ENCODE results near the gene TRIM9. TPM values are rescaled to one million over a fixed set of nuclear protein-coding genes. Genes with fewer than 3 reads are reported as not detected.

TRIM9 gene
- total RNA-seq, 1 experiment from 2014 or later = 0.44 TPM

DNA sequence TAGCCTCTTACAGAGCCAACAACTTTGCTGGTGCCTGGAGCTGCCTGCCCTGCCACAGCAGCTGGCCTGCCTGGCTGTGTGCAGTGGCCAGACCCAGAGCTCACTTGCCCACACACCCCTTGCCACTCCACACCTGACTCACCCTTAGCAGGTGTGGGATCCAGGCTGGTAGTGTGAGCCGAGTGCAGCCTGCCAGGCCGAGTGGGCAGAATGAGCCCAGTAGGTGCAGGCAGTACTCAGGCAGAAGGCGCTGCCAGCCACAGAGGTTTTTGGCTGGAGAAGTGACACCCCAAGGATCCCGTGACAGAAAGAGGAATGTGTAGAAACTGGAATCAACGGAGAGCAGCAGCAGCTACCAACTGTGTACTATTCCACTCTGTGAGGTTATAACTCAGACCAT, 120.8 kb downstream of the TRIM9 start:
- no TSS peak for BruUV-seq (replicated peaks)
- in situ Hi-C loops (cut with HindIII; ENCODE audit: low pct_unique_long_range_greater_than_20kb, low sequenced_read_pairs) (no loop called here), intact Hi-C loops (cut with micrococcal nuclease; ENCODE audit: unreplicated experiment) (no loop called here)
- Histone ChIP-seq H3K27ac (ENCODE audit: low read length) (no peak overlapping the region), H3K36me3 (ENCODE audit: control insufficient read depth, insufficient read depth, low read length) (no peaks in the 10 kb centered on the region), H3K4me3 (ENCODE audit: low read depth in 2 of 2, low read length in 2 of 2) (no peak overlapping the region), H3K4me1 (ENCODE audit: control insufficient read depth, insufficient read depth, low read length) (no peaks in the 10 kb centered on the region), H3K27me3 (ENCODE audit: control insufficient read depth, insufficient read depth, low read length) (no peaks in the 10 kb centered on the region; the same call in none of the 2 replicates), H3K9me3 (ENCODE audit: control insufficient read depth, insufficient read depth, low read depth, low read length) (no peaks in the 10 kb centered on the region)
- POLR2A ChIA-PET = interaction anchor here (0.6 kb wide), 1 partner anchor 840 kb away, joined by 3 read pairs; no protein-coding TSS in a partner anchor
- CTCF ChIA-PET = no interaction called here
- no peak for TF ChIP-seq SIN3A (IDR thresholded peaks at IDR 0.05; ENCODE audit: borderline replicate concordance, insufficient read depth, low read depth, low read length)
- TF ChIP-seq, protein P1, sequence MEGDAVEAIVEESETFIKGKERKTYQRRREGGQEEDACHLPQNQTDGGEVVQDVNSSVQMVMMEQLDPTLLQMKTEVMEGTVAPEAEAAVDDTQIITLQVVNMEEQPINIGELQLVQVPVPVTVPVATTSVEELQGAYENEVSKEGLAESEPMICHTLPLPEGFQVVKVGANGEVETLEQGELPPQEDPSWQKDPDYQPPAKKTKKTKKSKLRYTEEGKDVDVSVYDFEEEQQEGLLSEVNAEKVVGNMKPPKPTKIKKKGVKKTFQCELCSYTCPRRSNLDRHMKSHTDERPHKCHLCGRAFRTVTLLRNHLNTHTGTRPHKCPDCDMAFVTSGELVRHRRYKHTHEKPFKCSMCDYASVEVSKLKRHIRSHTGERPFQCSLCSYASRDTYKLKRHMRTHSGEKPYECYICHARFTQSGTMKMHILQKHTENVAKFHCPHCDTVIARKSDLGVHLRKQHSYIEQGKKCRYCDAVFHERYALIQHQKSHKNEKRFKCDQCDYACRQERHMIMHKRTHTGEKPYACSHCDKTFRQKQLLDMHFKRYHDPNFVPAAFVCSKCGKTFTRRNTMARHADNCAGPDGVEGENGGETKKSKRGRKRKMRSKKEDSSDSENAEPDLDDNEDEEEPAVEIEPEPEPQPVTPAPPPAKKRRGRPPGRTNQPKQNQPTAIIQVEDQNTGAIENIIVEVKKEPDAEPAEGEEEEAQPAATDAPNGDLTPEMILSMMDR (IDR thresholded peaks at IDR 0.05) = no peak
- no peak for TF ChIP-seq REST (IDR thresholded peaks at IDR 0.05; ENCODE audit: insufficient read depth in 1 of 2, low read depth in 2 of 2, low read length in 1 of 2)
- TF ChIP-seq TCF7L2 (IDR thresholded peaks at IDR 0.05; ENCODE audit: low read depth, low read length) = no peak
- no peak for TF ChIP-seq POLR2AphosphoS5 (IDR thresholded peaks at IDR 0.05; ENCODE audit: low read depth, low read length)
- ATAC-seq (no peak), DNase-seq (ENCODE audit: low read depth, low spot score) (no peak)

- no peak for ATAC-seq
- no peaks in the 10 kb centered on the region for H3K4me1 ChIP-seq (ENCODE audit: control insufficient read depth, insufficient read depth, low read length)
- no peak for DNase-seq (ENCODE audit: low read depth, low spot score)
- in situ Hi-C loops (cut with HindIII; ENCODE audit: low pct_unique_long_range_greater_than_20kb, low sequenced_read_pairs) (no loop called here), intact Hi-C loops (cut with micrococcal nuclease; ENCODE audit: unreplicated experiment) (no loop called here)
- H3K27ac ChIP-seq (ENCODE audit: low read length) = no peak overlapping the region
- no peaks in the 10 kb centered on the region; the same call in none of the 2 replicates for H3K27me3 ChIP-seq (ENCODE audit: control insufficient read depth, insufficient read depth, low read length)
- H3K36me3 ChIP-seq (ENCODE audit: control insufficient read depth, insufficient read depth, low read length) = no peaks in the 10 kb centered on the region
- CTCF ChIA-PET = no interaction called here
- H3K4me3 ChIP-seq (ENCODE audit: low read depth in 2 of 2, low read length in 2 of 2) = no peak overlapping the region
- POLR2A ChIA-PET = no interaction called here
- no TSS peak for BruUV-seq (replicated peaks)
- no peaks in the 10 kb centered on the region for H3K9me3 ChIP-seq (ENCODE audit: control insufficient read depth, insufficient read depth, low read depth, low read length)
- TF ChIP-seq POLR2AphosphoS5 (IDR thresholded peaks at IDR 0.05; ENCODE audit: low read depth, low read length) = no peak
- no peak for TF ChIP-seq REST (IDR thresholded peaks at IDR 0.05; ENCODE audit: insufficient read depth in 1 of 2, low read depth in 2 of 2, low read length in 1 of 2)
- TF ChIP-seq, protein P1 (IDR thresholded peaks at IDR 0.05) = no peak
- TF ChIP-seq TCF7L2 (IDR thresholded peaks at IDR 0.05; ENCODE audit: low read depth, low read length) = no peak
- no peak for TF ChIP-seq SIN3A (IDR thresholded peaks at IDR 0.05; ENCODE audit: borderline replicate concordance, insufficient read depth, low read depth, low read length)
Observed at GRCh38 chr14:50972734-50973133, 122.2 kb downstream of the TRIM9 start.

All from Panc1 (cell line).